Dedifferentiated amniotic fluid mesenchymal stem cell (primary cell): ENCODE data around the gene LRRC71.

Experiments
- DNase-seq: peaks from one replicate; pipeline ENCODE4 v3.0.0-alpha.2; 2016; ENCODE audit errors: extremely low spot score

Gene LRRC71

DNA sequence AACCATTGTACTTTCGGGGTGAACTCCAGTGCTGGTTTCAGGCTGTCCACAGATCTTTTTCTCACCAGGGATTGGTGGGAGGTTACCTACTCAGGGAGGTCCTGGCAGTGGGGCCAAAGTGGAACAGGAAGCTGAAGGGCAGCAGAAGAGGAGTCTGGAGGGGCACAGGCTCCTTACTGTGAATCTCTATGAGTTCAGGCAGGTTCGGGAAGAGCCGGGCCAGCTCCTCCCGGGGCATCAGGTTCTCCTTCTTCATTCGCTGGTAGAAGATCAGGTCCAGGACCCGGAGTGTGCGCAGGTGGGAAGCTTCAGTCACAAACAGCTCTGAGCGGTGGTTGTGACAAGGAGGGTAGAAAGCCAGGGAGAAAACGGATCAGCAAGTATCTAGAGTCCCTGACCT is 26.7 kb downstream of the LRRC71 start:
- DNase-seq = no peak

GRCh38 chr1:156947818-156948525 is 27.5 kb downstream of the LRRC71 start:
- DNase-seq = no peak

- no peak for DNase-seq
Observed at GRCh38 chr1:156948708-156949107, 28.3 kb downstream of the LRRC71 start.

GRCh38 chr1:156949127-156949526 is 28.7 kb downstream of the LRRC71 start:
- DNase-seq = no peak

DNA sequence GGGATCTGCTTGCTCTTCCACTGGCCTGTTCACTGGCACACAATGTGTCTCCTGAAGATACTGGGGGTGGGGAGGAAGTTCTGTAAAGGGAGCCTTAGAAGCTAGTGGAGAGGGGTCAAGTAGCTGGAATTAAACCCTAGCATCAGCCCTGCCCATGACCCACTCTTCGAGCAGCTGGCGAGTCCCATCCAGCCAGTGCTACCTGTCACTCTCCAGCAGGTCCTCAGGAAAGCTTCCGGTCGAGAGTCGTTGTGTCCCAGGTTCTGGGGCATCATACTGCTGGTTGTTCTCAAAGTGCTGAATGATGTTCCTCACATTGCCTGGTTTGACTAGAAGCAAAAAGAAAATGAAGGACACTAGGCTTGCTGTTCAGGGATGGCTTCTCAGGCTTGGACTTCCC is 30.9 kb downstream of the LRRC71 start:
- DNase-seq = no peak

- no peak for DNase-seq
Observed at GRCh38 chr1:156953571-156953970, 33.1 kb downstream of the LRRC71 start.

GRCh38 chr1:156956333-156956732 is 35.9 kb downstream of the LRRC71 start:
- no peak for DNase-seq

- no peak for DNase-seq
Observed at GRCh38 chr1:156957634-156958033, 37.2 kb downstream of the LRRC71 start.

- no peak for DNase-seq
Observed at GRCh38 chr1:156958247-156958714, 37.8 kb downstream of the LRRC71 start.

GRCh38 chr1:156959414-156959813 is 39.0 kb downstream of the LRRC71 start:
- DNase-seq = no peak

GRCh38 chr1:156959925-156960324 is 39.5 kb downstream of the LRRC71 start:
- no peak for DNase-seq

GRCh38 chr1:156961709-156962108 is 41.3 kb downstream of the LRRC71 start:
- no peak for DNase-seq

- no peak for DNase-seq
Observed at GRCh38 chr1:156963621-156964020, 43.2 kb downstream of the LRRC71 start.

GRCh38 chr1:156964441-156964840 is 44.0 kb downstream of the LRRC71 start:
- DNase-seq = no peak

DNA sequence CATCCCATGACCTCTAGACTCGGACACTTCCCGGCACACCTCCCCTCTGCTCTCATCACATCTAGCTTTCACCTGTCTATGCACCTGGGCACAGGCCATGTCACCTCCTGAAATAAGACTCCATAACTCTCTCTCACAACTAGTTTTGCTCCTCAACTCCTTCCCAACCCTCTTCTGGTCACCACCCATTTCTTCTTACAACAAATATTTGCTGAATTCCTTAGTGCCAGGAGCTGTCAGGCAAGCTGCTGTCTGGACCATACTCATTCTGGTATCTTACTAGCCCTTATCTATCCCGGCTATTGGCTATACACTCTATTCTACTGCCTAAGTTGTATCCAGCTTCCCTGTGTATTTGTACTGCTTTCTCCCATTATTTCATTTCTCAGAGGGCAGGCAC is 49.1 kb downstream of the LRRC71 start:
- DNase-seq = no peak

GRCh38 chr1:156970017-156970416 is 49.6 kb downstream of the LRRC71 start:
- DNase-seq = no peak

DNA sequence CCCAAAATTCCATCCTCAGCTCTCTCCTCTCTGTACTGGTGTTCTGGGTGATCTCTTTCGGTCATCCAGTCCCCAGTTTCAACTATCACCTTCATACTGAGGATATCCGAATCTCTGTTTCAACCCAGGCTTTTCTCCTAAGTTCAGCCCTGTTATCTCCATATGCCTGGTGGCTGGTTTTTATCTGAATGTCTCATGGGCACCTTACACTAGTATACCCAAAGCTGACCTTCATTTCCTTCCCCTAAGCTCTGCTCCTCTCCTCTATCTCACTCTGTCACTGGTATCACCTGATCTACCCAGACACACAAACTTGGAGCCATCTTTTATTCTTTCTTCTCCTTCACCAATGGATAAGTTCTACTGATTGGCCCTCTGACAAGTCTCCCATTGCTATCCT is 53.0 kb downstream of the LRRC71 start:
- no peak for DNase-seq

DNA sequence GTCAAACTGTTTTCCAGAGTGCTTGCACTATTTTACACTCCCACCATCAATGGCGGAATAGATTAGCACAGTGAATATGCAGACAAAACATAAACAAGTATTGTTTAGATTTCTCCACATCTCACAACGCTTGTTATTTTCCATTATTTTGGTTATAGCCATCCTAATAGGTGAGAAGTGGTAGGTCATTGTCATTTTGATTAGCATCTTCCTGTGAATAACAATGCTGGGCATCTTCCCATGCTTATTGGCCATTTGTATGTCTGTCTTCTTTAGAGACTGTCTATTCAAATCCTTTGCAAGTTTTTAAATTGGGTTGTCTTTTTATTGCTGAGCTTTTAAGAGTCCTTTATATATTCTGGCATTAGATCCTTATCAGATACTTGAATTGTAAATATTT is 54.7 kb downstream of the LRRC71 start:
- no peak for DNase-seq

DNA sequence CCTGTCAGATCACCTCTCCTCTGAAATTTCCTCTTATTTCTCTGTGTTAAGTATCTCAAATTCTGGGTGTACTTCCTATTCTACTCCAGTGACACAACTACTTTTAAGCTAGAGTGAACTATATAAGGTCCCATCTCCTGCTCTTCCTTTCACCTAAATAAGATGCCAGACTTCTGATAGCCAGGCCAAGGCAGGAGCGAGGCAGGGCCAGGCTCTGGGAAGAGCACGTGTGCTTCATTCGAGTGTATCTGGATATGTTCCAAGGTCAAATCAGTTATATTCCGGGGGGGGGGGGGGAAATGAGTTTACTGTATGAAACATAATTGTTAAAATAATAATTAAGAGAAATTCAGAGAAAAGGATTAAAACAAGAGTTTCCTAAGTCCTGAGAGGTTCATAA is 60.1 kb downstream of the LRRC71 start:
- DNase-seq = no peak
